ENCODE results near the gene MTERF4. TPM values are rescaled to one million over a fixed set of nuclear protein-coding genes. Genes with fewer than 3 reads are reported as not detected.
"Not testable (repeated sequence)": the region's sequence is repeated elsewhere in the genome, so short reads cannot be mapped to it uniquely, and the experiment has no call there.

The MTERF4 gene
- polyA plus RNA-seq, 4 donors, result 25.3 to 55.1 (median 30.1) TPM

DNA sequence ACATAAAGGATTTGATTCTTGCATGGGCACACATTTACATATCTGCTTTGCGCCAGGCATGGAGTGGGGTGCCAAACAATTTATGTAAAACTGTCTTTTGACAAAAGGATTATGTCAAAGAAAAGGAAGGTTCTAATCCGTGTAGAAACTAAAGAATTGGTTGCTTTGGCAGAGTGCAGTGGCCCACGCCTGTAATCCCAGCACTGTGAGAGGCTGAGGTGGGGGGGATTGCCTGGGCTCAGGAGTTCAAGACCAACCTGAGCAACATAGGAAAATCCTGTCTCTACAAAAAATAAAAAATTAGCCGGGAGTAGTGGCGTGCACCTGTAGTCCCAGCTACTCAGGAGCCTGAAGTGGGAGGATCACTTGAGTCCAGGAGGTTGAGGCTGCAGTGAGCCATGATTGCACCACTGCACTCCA is 1.1 kb upstream of the MTERF4 start:
- DNase-seq (no peak), FAIRE-seq (no peak)
- WGBS, 3 donors, result 8 to 33% (median 18%) methylated on average over 5 of the region's 5 CpGs
- no peaks in the 10 kb centered on the region for H3K27me3 ChIP-seq (ENCODE audit: control insufficient read depth in 3 of 3, insufficient read depth in 3 of 3, low read length in 3 of 3)
- H3K4me1 ChIP-seq (ENCODE audit: control insufficient read depth in 3 of 3, insufficient read depth in 2 of 3, low read depth in 1 of 3, low read length in 2 of 3), result peaks cover 0 to 14% (median 0%) of the 10 kb centered on the region in 3 donors
- no peaks in the 10 kb centered on the region for H3K9me3 ChIP-seq (ENCODE audit: control insufficient read depth in 2 of 2, insufficient read depth in 1 of 2, low read depth in 1 of 2, low read length in 1 of 2)
- peaks cover 0 to 29% (median 3%) of the 10 kb centered on the region in 3 donors for H3K36me3 ChIP-seq (ENCODE audit: control insufficient read depth in 3 of 3, insufficient read depth in 2 of 3, low read depth in 1 of 3, low read length in 3 of 3)
- H3K4me3 ChIP-seq (ENCODE audit: low read depth in 1 of 3, low read length in 3 of 3), result peak overlapping the region in 2 of 3 donors; percentile 71 to 75
- H3K27ac ChIP-seq (ENCODE audit: low read depth in 1 of 3, low read length in 2 of 3), result peak overlapping the region; percentile 41 to 93 (median 87)

DNA sequence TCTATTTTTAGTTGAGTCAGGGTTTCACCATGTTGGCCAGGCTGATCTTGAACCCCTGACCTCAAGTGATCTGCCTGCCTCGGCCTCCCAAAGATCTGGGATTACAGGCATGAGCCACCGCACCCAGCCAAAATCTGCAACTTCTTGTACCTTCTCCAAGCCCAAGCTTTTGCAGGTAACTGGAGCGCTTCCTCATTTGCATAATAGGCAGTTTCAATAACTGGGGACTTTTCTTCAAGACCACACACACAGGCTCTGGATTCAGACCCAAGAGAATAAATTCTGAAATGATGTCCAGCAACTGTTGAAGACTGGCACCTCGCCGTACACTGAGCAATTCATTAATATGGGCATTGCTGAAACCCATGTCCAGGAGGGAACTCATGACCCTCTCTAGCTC is 2.8 kb downstream of the MTERF4 start:
- H3K36me3 ChIP-seq (ENCODE audit: control insufficient read depth in 3 of 3, insufficient read depth in 2 of 3, low read depth in 1 of 3, low read length in 3 of 3), result peaks cover 10 to 30% (median 12%) of the 10 kb centered on the region in 3 donors

DNA sequence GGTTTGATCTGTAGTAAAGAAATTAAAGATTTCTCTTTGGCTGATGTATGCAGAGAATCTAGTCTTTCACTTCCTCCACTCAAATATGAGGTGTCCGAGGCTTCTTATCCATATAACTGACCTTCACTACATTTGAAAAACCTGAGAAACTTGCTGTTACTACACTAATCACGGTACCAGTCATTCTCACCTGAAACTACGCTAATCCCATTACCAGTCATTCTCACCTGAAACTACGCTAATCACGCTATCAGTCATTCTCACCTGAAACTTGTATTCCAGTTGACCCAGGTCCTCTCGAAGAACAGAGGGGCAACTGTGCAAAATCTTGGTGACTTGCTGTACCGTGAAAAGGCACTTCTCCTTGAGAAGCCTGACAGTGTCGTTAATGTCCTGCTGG is 5.1 kb downstream of the MTERF4 start:
- FAIRE-seq, result no peak
- no peak for DNase-seq
- H3K36me3 ChIP-seq (ENCODE audit: control insufficient read depth in 3 of 3, insufficient read depth in 2 of 3, low read depth in 1 of 3, low read length in 3 of 3), result peaks cover 12 to 49% (median 17%) of the 10 kb centered on the region in 3 donors
- H3K9me3 ChIP-seq (ENCODE audit: control insufficient read depth in 2 of 2, insufficient read depth in 1 of 2, low read depth in 1 of 2, low read length in 1 of 2), result no peaks in the 10 kb centered on the region
- peak overlapping the region in 1 of 3 donors; percentile 8 for H3K27ac ChIP-seq (ENCODE audit: low read depth in 1 of 3, low read length in 2 of 3)
- no peaks in the 10 kb centered on the region for H3K27me3 ChIP-seq (ENCODE audit: control insufficient read depth in 3 of 3, insufficient read depth in 3 of 3, low read length in 3 of 3)
- no peak overlapping the region for H3K4me3 ChIP-seq (ENCODE audit: low read depth in 1 of 3, low read length in 3 of 3)
- WGBS, 3 donors, result 81 to 88% (median 84%) methylated on average over 8 of the region's 8 CpGs
- peaks cover 0 to 6% (median 0%) of the 10 kb centered on the region in 3 donors for H3K4me1 ChIP-seq (ENCODE audit: control insufficient read depth in 3 of 3, insufficient read depth in 2 of 3, low read depth in 1 of 3, low read length in 2 of 3)

More for the DNA sequence above, 2.8 kb downstream of the MTERF4 start:
- H3K9me3 ChIP-seq (ENCODE audit: control insufficient read depth in 2 of 2, insufficient read depth in 1 of 2, low read depth in 1 of 2, low read length in 1 of 2), result no peaks in the 10 kb centered on the region
- WGBS, 3 donors, result 85 to 97% (median 89%) methylated on average over 5 of the region's 5 CpGs
- H3K27me3 ChIP-seq (ENCODE audit: control insufficient read depth in 3 of 3, insufficient read depth in 3 of 3, low read length in 3 of 3), result no peaks in the 10 kb centered on the region
- H3K4me3 ChIP-seq (ENCODE audit: low read depth in 1 of 3, low read length in 3 of 3), result no peak overlapping the region
- DNase-seq (no peak), FAIRE-seq (no peak)
- peaks cover 0 to 14% (median 0%) of the 10 kb centered on the region in 3 donors for H3K4me1 ChIP-seq (ENCODE audit: control insufficient read depth in 3 of 3, insufficient read depth in 2 of 3, low read depth in 1 of 3, low read length in 2 of 3)
- no peak overlapping the region for H3K27ac ChIP-seq (ENCODE audit: low read depth in 1 of 3, low read length in 2 of 3)

DNA sequence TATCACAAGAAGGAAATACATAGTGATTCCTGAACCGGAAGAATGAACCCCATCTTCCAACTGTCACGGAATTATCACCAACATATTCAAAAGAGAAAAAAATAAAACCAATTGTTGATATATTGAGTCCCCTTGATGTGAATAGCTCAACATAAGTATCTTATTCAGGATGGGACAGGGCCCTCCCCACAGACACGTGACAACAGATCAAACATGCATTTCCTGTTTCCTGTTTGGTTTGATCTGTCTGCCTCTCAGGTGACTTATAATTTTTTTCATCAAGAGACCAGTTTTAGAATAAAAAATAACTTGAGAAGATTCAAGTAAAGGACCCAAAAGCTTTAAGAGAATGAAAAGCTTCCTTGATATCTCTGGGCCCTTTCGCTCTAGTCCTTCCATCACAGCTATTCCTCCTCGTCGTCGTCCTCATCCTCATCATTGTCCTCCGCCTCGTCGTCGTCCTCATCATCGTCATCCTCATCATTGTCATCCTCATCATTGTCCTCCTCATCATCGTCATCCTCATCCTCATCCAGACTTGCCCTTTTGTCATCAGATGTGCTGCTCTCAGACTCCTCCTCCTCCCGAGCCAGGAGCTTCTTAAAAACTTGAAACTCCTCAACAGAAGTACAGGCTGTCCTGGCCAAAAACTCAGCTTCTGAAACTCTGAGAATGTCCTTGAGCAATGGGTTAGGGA is 6.3 kb downstream of the MTERF4 start:
- FAIRE-seq (no peak), DNase-seq (peak in 1 of 2 donors; percentile 24)
- Histone ChIP-seq H3K4me3 (ENCODE audit: low read depth in 1 of 3, low read length in 3 of 3) (no peak overlapping the region), H3K9me3 (ENCODE audit: control insufficient read depth in 2 of 2, insufficient read depth in 1 of 2, low read depth in 1 of 2, low read length in 1 of 2) (no peaks in the 10 kb centered on the region), H3K27me3 (ENCODE audit: control insufficient read depth in 3 of 3, insufficient read depth in 3 of 3, low read length in 3 of 3) (no peaks in the 10 kb centered on the region), H3K36me3 (ENCODE audit: control insufficient read depth in 3 of 3, insufficient read depth in 2 of 3, low read depth in 1 of 3, low read length in 3 of 3) (peaks cover 15 to 60% (median 19%) of the 10 kb centered on the region in 3 donors), H3K27ac (ENCODE audit: low read depth in 1 of 3, low read length in 2 of 3) (no peak overlapping the region), H3K4me1 (ENCODE audit: control insufficient read depth in 3 of 3, insufficient read depth in 2 of 3, low read depth in 1 of 3, low read length in 2 of 3) (peaks cover 0 to 2% (median 0%) of the 10 kb centered on the region in 3 donors)
- WGBS, 3 donors, result 80 to 90% (median 87%) methylated on average over 14 of the region's 14 CpGs

DNA sequence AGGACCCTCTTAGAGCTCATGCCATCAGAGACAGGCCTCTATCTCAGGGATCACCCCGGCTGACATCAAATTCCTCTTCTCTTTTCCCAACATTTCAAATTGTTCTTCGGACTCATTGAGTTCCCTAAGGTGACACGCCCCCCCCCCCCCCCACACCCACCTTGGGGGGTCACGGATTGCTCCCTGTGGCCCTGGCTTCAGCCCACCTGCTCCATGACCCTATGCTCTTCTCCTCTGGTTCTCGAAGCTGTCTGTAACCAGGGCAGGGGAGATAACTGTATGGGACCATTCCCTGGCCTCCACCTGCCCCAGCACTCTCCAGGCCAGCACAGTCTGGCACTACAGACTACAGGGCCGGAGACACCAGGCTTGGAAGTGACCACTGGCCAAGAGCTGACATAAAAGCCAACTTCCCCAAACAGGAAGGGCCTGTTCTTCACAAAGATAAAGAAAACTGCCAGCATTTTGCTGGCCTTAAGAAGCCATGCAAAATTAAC is 7.1 kb downstream of the MTERF4 start:
- Histone ChIP-seq H3K27me3 (ENCODE audit: control insufficient read depth in 3 of 3, insufficient read depth in 3 of 3, low read length in 3 of 3) (no peaks in the 10 kb centered on the region), H3K4me1 (ENCODE audit: control insufficient read depth in 3 of 3, insufficient read depth in 2 of 3, low read depth in 1 of 3, low read length in 2 of 3) (no peaks in the 10 kb centered on the region), H3K36me3 (ENCODE audit: control insufficient read depth in 3 of 3, insufficient read depth in 2 of 3, low read depth in 1 of 3, low read length in 3 of 3) (peaks cover 15 to 63% (median 19%) of the 10 kb centered on the region in 3 donors), H3K4me3 (ENCODE audit: low read depth in 1 of 3, low read length in 3 of 3) (no peak overlapping the region), H3K9me3 (ENCODE audit: control insufficient read depth in 2 of 2, insufficient read depth in 1 of 2, low read depth in 1 of 2, low read length in 1 of 2) (no peaks in the 10 kb centered on the region), H3K27ac (ENCODE audit: low read depth in 1 of 3, low read length in 2 of 3) (no peak overlapping the region)
- 72 to 85% (median 84%) methylated on average over 5 to 6 of the region's 6 CpGs for WGBS, 3 donors
- FAIRE-seq, result no peak
- DNase-seq, result no peak

DNA sequence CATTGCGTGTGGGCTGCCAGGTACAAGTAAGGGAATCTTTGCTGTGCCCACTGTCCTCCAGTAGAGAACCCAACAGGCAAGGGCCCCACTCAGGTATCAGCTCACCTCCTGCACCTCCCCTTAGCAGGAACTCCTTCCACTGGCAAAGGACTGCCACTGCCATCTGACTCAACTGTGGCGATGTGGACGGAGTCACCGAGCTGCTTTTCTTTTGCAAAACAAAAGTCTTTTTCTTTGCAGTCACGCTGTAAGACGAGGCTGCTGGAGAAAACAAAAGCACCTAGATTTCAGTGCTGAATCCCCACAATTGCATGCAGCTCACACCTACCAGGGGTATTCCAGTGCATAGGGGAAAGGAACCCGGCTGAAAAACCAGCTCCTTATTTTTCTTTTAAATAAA is 7.9 kb downstream of the MTERF4 start:
- H3K27me3 ChIP-seq (ENCODE audit: control insufficient read depth in 3 of 3, insufficient read depth in 3 of 3, low read length in 3 of 3), result no peaks in the 10 kb centered on the region
- DNase-seq (no peak), FAIRE-seq (no peak)
- H3K36me3 ChIP-seq (ENCODE audit: control insufficient read depth in 3 of 3, insufficient read depth in 2 of 3, low read depth in 1 of 3, low read length in 3 of 3), result peaks cover 18 to 64% (median 19%) of the 10 kb centered on the region in 3 donors
- no peak overlapping the region for H3K27ac ChIP-seq (ENCODE audit: low read depth in 1 of 3, low read length in 2 of 3)
- no peaks in the 10 kb centered on the region for H3K4me1 ChIP-seq (ENCODE audit: control insufficient read depth in 3 of 3, insufficient read depth in 2 of 3, low read depth in 1 of 3, low read length in 2 of 3)
- no peaks in the 10 kb centered on the region for H3K9me3 ChIP-seq (ENCODE audit: control insufficient read depth in 2 of 2, insufficient read depth in 1 of 2, low read depth in 1 of 2, low read length in 1 of 2)
- H3K4me3 ChIP-seq (ENCODE audit: low read depth in 1 of 3, low read length in 3 of 3), result no peak overlapping the region
- WGBS, 3 donors, result 91 to 97% (median 94%) methylated on average over 7 of the region's 7 CpGs

DNA sequence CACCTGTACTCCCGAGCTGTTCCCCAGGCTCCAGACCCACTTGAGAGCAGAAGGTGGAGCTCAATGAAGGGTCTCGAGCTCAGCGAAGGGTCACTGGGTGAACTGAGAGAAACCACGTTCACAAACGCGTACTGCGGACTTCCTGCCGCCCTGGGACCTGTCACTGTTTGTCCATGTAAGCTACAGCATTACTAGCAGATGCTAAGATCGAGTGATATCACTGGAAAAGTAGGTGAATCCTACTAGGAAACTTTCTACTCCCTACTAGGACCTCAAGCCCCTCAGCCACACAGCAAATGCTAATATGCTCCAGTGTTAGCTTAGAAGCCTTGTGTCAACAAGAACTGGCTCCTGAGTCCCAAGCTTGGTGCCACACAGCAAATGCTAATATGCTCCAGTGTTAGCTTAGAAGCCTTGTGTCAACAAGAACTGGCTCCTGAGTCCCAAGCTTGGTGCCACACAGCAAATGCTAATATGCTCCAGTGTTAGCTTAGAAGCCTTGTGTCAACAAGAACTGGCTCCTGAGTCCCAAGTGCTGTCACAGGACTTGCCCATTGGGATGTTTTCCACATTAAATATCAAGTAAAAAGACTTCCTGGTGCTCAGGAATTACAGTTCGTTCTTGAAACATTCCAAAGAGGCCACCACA is 8.8 kb downstream of the MTERF4 start:
- H3K36me3 ChIP-seq (ENCODE audit: control insufficient read depth in 3 of 3, insufficient read depth in 2 of 3, low read depth in 1 of 3, low read length in 3 of 3), result peaks cover 21 to 66% (median 24%) of the 10 kb centered on the region in 3 donors

DNA sequence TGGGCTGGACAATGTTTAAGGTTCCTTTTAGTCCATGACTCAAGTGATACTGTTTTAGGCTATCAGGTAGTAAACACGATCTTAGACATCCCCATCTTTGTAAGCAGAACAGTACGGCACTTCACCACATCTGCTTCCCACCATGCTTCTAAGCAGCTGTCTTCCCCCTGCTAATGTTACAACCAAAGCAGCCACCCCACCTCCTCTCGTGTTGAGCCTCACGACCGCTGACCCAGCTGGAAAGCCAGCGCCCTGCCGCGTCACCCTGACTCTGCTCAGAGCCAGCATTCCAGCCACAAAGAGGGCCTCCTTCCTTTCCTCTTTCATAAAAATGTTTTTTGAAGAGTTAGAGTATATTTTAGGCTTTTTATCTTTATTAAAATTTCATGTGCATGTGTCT is 9.4 kb downstream of the MTERF4 start:
- no peak overlapping the region for H3K27ac ChIP-seq (ENCODE audit: low read depth in 1 of 3, low read length in 2 of 3)
- no peak overlapping the region for H3K4me3 ChIP-seq (ENCODE audit: low read depth in 1 of 3, low read length in 3 of 3)
- WGBS, 3 donors, result 78 to 87% (median 81%) methylated on average over 8 of the region's 8 CpGs
- DNase-seq, result no peak
- no peaks in the 10 kb centered on the region for H3K4me1 ChIP-seq (ENCODE audit: control insufficient read depth in 3 of 3, insufficient read depth in 2 of 3, low read depth in 1 of 3, low read length in 2 of 3)
- H3K9me3 ChIP-seq (ENCODE audit: control insufficient read depth in 2 of 2, insufficient read depth in 1 of 2, low read depth in 1 of 2, low read length in 1 of 2), result no peaks in the 10 kb centered on the region
- no peak for FAIRE-seq
- H3K36me3 ChIP-seq (ENCODE audit: control insufficient read depth in 3 of 3, insufficient read depth in 2 of 3, low read depth in 1 of 3, low read length in 3 of 3), result peaks cover 23 to 72% (median 28%) of the 10 kb centered on the region in 3 donors
- H3K27me3 ChIP-seq (ENCODE audit: control insufficient read depth in 3 of 3, insufficient read depth in 3 of 3, low read length in 3 of 3), result no peaks in the 10 kb centered on the region

More for the DNA sequence above, 8.8 kb downstream of the MTERF4 start:
- H3K4me3 ChIP-seq (ENCODE audit: low read depth in 1 of 3, low read length in 3 of 3); H3K4me1 ChIP-seq (ENCODE audit: control insufficient read depth in 3 of 3, insufficient read depth in 2 of 3, low read depth in 1 of 3, low read length in 2 of 3); DNase-seq; H3K27me3 ChIP-seq (ENCODE audit: control insufficient read depth in 3 of 3, insufficient read depth in 3 of 3, low read length in 3 of 3); H3K9me3 ChIP-seq (ENCODE audit: control insufficient read depth in 2 of 2, insufficient read depth in 1 of 2, low read depth in 1 of 2, low read length in 1 of 2); FAIRE-seq; H3K27ac ChIP-seq (ENCODE audit: low read depth in 1 of 3, low read length in 2 of 3): not testable (repeated sequence)
- 84 to 86% (median 85%) methylated on average over 10 of the region's 10 CpGs for WGBS, 3 donors

All from small intestine (tissue), 7 donors.